ENCODE results near the gene MAP3K12.

DNA sequence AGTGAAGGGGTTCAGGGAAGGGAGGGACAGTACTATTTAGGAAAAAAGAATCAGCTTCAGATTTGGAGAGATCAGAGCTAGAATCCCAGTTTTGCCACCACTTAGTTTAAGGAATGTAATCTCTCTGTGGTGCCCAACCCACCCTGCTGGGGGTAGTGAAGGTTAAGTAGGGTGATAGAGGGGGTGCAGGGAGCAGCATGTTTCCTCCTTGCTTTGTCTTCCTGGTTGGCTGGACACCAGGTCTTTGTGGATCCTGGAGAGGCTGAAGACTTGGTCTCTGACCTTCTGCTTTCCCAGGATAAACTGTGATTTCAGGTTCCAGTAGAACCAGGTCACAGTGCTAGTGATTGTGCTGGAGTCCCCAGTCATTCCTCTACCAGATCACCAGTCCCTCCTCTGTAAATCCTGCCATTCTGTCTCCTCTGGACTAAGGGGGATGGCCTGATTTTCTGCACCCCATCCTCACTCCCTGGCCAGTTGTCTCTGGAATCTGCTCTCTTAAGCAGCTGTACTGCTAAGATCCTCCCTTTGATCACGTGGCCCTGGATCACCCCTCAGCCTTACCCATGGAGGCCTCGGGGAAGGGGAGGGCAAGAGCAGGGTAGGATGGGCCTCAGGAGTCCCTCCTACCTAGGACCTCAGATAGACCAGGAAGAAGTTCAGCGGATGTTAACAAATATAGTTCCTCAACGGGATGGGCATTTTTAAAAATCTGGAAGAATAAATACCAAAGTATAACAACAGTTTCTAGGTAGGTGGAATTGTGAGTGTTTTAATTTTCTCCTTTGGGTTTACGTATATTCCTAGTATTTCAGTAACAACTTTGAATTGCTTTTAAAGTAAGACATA is 3.1 kb downstream of the MAP3K12 start:
- TF ChIP-seq, protein P1, sequence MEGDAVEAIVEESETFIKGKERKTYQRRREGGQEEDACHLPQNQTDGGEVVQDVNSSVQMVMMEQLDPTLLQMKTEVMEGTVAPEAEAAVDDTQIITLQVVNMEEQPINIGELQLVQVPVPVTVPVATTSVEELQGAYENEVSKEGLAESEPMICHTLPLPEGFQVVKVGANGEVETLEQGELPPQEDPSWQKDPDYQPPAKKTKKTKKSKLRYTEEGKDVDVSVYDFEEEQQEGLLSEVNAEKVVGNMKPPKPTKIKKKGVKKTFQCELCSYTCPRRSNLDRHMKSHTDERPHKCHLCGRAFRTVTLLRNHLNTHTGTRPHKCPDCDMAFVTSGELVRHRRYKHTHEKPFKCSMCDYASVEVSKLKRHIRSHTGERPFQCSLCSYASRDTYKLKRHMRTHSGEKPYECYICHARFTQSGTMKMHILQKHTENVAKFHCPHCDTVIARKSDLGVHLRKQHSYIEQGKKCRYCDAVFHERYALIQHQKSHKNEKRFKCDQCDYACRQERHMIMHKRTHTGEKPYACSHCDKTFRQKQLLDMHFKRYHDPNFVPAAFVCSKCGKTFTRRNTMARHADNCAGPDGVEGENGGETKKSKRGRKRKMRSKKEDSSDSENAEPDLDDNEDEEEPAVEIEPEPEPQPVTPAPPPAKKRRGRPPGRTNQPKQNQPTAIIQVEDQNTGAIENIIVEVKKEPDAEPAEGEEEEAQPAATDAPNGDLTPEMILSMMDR (conservative IDR thresholded peaks at IDR 0.05; ENCODE audit: low read depth in 2 of 2): no peak
- TF ChIP-seq JUNB (IDR thresholded peaks at IDR 0.05; ENCODE audit: unreplicated experiment): no peak
- TF ChIP-seq, protein P2, sequence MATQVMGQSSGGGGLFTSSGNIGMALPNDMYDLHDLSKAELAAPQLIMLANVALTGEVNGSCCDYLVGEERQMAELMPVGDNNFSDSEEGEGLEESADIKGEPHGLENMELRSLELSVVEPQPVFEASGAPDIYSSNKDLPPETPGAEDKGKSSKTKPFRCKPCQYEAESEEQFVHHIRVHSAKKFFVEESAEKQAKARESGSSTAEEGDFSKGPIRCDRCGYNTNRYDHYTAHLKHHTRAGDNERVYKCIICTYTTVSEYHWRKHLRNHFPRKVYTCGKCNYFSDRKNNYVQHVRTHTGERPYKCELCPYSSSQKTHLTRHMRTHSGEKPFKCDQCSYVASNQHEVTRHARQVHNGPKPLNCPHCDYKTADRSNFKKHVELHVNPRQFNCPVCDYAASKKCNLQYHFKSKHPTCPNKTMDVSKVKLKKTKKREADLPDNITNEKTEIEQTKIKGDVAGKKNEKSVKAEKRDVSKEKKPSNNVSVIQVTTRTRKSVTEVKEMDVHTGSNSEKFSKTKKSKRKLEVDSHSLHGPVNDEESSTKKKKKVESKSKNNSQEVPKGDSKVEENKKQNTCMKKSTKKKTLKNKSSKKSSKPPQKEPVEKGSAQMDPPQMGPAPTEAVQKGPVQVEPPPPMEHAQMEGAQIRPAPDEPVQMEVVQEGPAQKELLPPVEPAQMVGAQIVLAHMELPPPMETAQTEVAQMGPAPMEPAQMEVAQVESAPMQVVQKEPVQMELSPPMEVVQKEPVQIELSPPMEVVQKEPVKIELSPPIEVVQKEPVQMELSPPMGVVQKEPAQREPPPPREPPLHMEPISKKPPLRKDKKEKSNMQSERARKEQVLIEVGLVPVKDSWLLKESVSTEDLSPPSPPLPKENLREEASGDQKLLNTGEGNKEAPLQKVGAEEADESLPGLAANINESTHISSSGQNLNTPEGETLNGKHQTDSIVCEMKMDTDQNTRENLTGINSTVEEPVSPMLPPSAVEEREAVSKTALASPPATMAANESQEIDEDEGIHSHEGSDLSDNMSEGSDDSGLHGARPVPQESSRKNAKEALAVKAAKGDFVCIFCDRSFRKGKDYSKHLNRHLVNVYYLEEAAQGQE (IDR thresholded peaks at IDR 0.05; ENCODE audit: unreplicated experiment): no peak
- no peak for TF ChIP-seq EZH2 (IDR thresholded peaks at IDR 0.05; ENCODE audit: low read depth, unreplicated experiment)
- TF ChIP-seq EZH2phosphoT487 (IDR thresholded peaks at IDR 0.05; ENCODE audit: unreplicated experiment): no peak

Data from GM23338 (cell line).